GM12878 (cell line): ENCODE results near the gene EXOSC2. TPM values are rescaled to one million over a fixed set of nuclear protein-coding genes. Genes with fewer than 3 reads are reported as not detected.
A peak's percentile ranks its signal among the peaks of the same experiment; 100 is the strongest.

Experiments
- ATAC-seq: fragments of 200-7000 bp; cut with Tn5 transposase; 3 replicates; pipeline ENCODE4 v1.9.1; 2020; ENCODE audit warnings: mild to moderate bottlenecking, moderate library complexity
- BruUV-seq: library from RNA; stranded (reverse); fragments of 400-500 nt; replicated peaks from 2 replicates; lab custom pipeline; 2021; lab: Mats Ljungman, UMichigan
- CTCF ChIA-PET: fragments of 300-600 bp; sonication (Branson Sonifier 250); formaldehyde crosslinking; extraction: SDS; loops from one replicate; lab custom pipeline; 2021; ENCODE audit warnings: inconsistent platforms; lab: Yijun Ruan, JAX
- POLR2A ChIA-PET: fragments of 350-600 bp; formaldehyde crosslinking; extraction: SDS; loops from one replicate; lab custom pipeline; 2021; ENCODE audit warnings: inconsistent platforms; lab: Charles Lee
- RAD21 ChIA-PET: fragments of 300-600 bp; sonication (Branson Sonifier 250); formaldehyde crosslinking; loops from one replicate; lab custom pipeline; 2023; ENCODE audit warnings: antibody characterized with exemption; ENCODE audit not compliant: unreplicated experiment; lab: Charles Lee
- SMC1A ChIA-PET: fragments of 300-600 bp; sonication (Branson Sonifier 250); formaldehyde crosslinking; loops from one replicate; lab custom pipeline; 2023; ENCODE audit not compliant: unreplicated experiment, uncharacterized antibody; lab: Charles Lee
- DNase-seq: peaks from one replicate; pipeline ENCODE4 v3.0.0-alpha.2; 2011; ENCODE audit warnings: low read depth, low spot score
- FAIRE-seq: peaks from 3 replicates; lab custom pipeline; 2011; peaks lifted over from hg19 to GRCh38; lab: Jason Lieb, UNC
- H2AFZ ChIP-seq: 2 replicates; pipeline ENCODE4 v1.6.0; 2011; ENCODE audit warnings: low read depth, low read length, control low read depth; ENCODE audit not compliant: control insufficient read depth
- H3K27ac ChIP-seq: 2 replicates; pipeline ENCODE4 v1.5.1; 2011; ENCODE audit warnings: control low read depth; ENCODE audit not compliant: control insufficient read depth, insufficient read depth
- H3K27me3 ChIP-seq, 2 experiments: replicated peaks in 1 of 2; 2 replicates each; pipeline versions ENCODE4 v1.6.0 to v1.6.1; 2011; ENCODE audit warnings: low read length in 1 of 2; ENCODE audit not compliant: control insufficient read depth in 2 of 2, insufficient read depth in 2 of 2
- H3K36me3 ChIP-seq, 2 experiments: 2 replicates each; pipeline ENCODE4 v1.5.1; 2011; ENCODE audit warnings: low read length in 1 of 2; ENCODE audit not compliant: control insufficient read depth in 2 of 2, insufficient read depth in 2 of 2
- H3K4me1 ChIP-seq: 2 replicates; pipeline ENCODE4 v1.6.1; 2011; ENCODE audit warnings: mild to moderate bottlenecking, low read length, moderate library complexity, mixed read lengths; ENCODE audit not compliant: control insufficient read depth, insufficient read depth
- H3K4me2 ChIP-seq: 2 replicates; pipeline ENCODE4 v1.6.0; 2011; ENCODE audit warnings: control low read depth; ENCODE audit not compliant: control insufficient read depth, insufficient read depth
- H3K4me3 ChIP-seq: fragments of 200-600 bp; sonication (generic); 2 replicates; pipeline ENCODE4 v1.5.1; 2016
- H3K79me2 ChIP-seq: 2 replicates; pipeline ENCODE4 v1.6.0; 2011; ENCODE audit warnings: low read length; ENCODE audit not compliant: control insufficient read depth, insufficient read depth
- H3K9ac ChIP-seq: 2 replicates; pipeline ENCODE4 v1.8.0; 2011; ENCODE audit warnings: low read length, control low read depth, mixed read lengths; ENCODE audit not compliant: control insufficient read depth, insufficient read depth
- H3K9me3 ChIP-seq: replicated peaks from 3 replicates; pipeline ENCODE4 v1.5.1; 2011; ENCODE audit warnings: mild to moderate bottlenecking, low read length; ENCODE audit not compliant: control insufficient read depth, insufficient read depth
- H4K20me1 ChIP-seq: 2 replicates; pipeline ENCODE4 v1.6.0; 2011; ENCODE audit not compliant: control insufficient read depth, insufficient read depth
- BHLHE40 ChIP-seq, 2 experiments: fragments of 450-650 bp in 1 of 2; IDR thresholded peaks; 2 replicates each; pipeline ENCODE4 v1.6.1; 2011 to 2017; ENCODE audit warnings: low read depth in 2 of 2, borderline replicate concordance in 1 of 2, improper control_type of control experiment in 1 of 2, low read length in 1 of 2, mild to moderate bottlenecking in 1 of 2
- CBFB ChIP-seq: IDR thresholded peaks from 2 replicates; pipeline ENCODE4 v1.6.1; 2016; ENCODE audit warnings: antibody characterized with exemption, low read depth
- E2F4 ChIP-seq: IDR thresholded peaks from 2 replicates; pipeline ENCODE4 v1.6.1; 2012; ENCODE audit warnings: low read depth, low read length, improper control_type of control experiment
- IKZF1 ChIP-seq: fragments of 450-650 bp; conservative IDR thresholded peaks from 2 replicates; pipeline ENCODE4 v1.6.1; 2017; ENCODE audit warnings: antibody characterized with exemption, mild to moderate bottlenecking
- MEF2A ChIP-seq: IDR thresholded peaks from 2 replicates; pipeline ENCODE4 v1.6.1; 2011; ENCODE audit warnings: low read depth, mild to moderate bottlenecking, low read length, moderate library complexity; ENCODE audit not compliant: insufficient read depth
- NRF1 ChIP-seq: conservative IDR thresholded peaks from 2 replicates; pipeline ENCODE4 v1.6.1; 2011; ENCODE audit warnings: mild to moderate bottlenecking, low read depth, low read length, improper control_type of control experiment
- PAX8 ChIP-seq: fragments of 450-650 bp; IDR thresholded peaks from 2 replicates; pipeline ENCODE4 v1.6.1; 2017; ENCODE audit warnings: mild to moderate bottlenecking, moderate library complexity
- ZBTB4 ChIP-seq: fragments of 450-650 bp; formaldehyde crosslinking; IDR thresholded peaks from 2 replicates; pipeline ENCODE4 v1.4.0; 2022; ENCODE audit warnings: mild to moderate bottlenecking, moderate library complexity
- WGBS: methylation state at CpG from one replicate; pipeline ENCODE4 v1.1.6; 2016; ENCODE audit warnings: low lambda C conversion rate; ENCODE audit not compliant: insufficient replicate concordance, insufficient coverage; ENCODE audit errors: missing lambda C conversion rate; 5-methylcytosine and 5-hydroxymethylcytosine counted together
- in situ Hi-C: fragments of 300-500 bp; cut with MboI; formaldehyde crosslinking; loops from 9 replicates; pipeline ENCODE4 v1.14.3; 2018; ENCODE audit warnings: mixed read lengths
- intact Hi-C: fragments of 100-400 bp; cut with micrococcal nuclease; formaldehyde crosslinking; loops from one replicate; pipeline ENCODE4 v1.14.2; 2022; ENCODE audit not compliant: unreplicated experiment
- polyA plus RNA-seq, 11 experiments: library from polyadenylated mRNA; depleted of rRNA in 4 of 11; unstranded in 6 of 11; stranded (reverse) in 5 of 11; fragments of >200 nt; fragmentation: Nextera tagmentation in 4 of 11; fragmentation: Illumina TruSeq in 1 of 11; extraction: Ambion mirVana in 4 of 11; extraction: Trizol in 1 of 11; gene quantifications; 1 replicate in 1 of 11; 2 replicates in 10 of 11; pipeline versions ENCODE4 v1.2.1 to v1.2.3, GENCODE V29; 2011 to 2016; ENCODE audit warnings: inconsistent platforms in 2 of 11, missing spikeins in 2 of 11, low read depth in 1 of 11
- total RNA-seq, 4 experiments: library from RNA; depleted of rRNA in 3 of 4; stranded (reverse); fragments of >200 nt in 3 of 4; fragmentation: Illumina TruSeq in 1 of 4; extraction: Trizol in 1 of 4; gene quantifications; 2 replicates each; pipeline versions ENCODE4 v1.2.1 to v1.2.3, GENCODE V29; 2013 to 2021

The EXOSC2 gene
- total and polyA plus RNA-seq, 10 of the 15 experiments (the other 5 are each of a cell fraction or from before 2014, with no cell fraction given): 26.3 to 55.0 (median 48.0) TPM

- peaks cover 7% of the 10 kb centered on the region for H3K4me1 ChIP-seq
- no peaks in the 10 kb centered on the region for H3K36me3 ChIP-seq
- ChIA-PET CTCF (interaction anchor here (2.3 to 6.5 kb wide), 3 partner anchors 12 to 219 kb away, joined by 18 to 111 read pairs (median 27); partner anchors contain the start of gene EXOSC2), RAD21 (no interaction called here), SMC1A (interaction anchor here (1.3 kb wide), 1 partner anchor 218 kb away, joined by 7 read pairs; no protein-coding TSS in a partner anchor)
- FAIRE-seq (peak; percentile 41), ATAC-seq (peak; percentile 64), DNase-seq (no peak)
- H3K9ac ChIP-seq: no peak overlapping the region
- 6% methylated on average over 55 of the region's 116 CpGs for WGBS
- H4K20me1 ChIP-seq: no peaks in the 10 kb centered on the region
- in situ Hi-C loops (loop anchor here (10.0 kb wide), 1 partner anchor 226 kb away; no protein-coding TSS in a partner anchor), intact Hi-C loops (no loop called here)
- no peaks in the 10 kb centered on the region; the same call in 1 of the 3 replicates for H3K9me3 ChIP-seq
- H3K79me2 ChIP-seq: no peaks in the 10 kb centered on the region
- peaks cover 0 to 5% of the 10 kb centered on the region in 2 experiments; a peak in 3 of 4 replicates for H3K27me3 ChIP-seq
- H3K27ac ChIP-seq: no peak overlapping the region
- peak overlapping the region; percentile 77 for H3K4me2 ChIP-seq
- H3K4me3 ChIP-seq: peak overlapping the region; percentile 72; the same call in 1 of the 2 replicates
- TF ChIP-seq CBFB: no peak
- TF ChIP-seq BHLHE40 (IDR thresholded peaks at IDR 0.05; ENCODE audit: borderline replicate concordance in 1 of 2, low read depth in 2 of 2, low read length in 1 of 2): peak in 1 of 2 experiments; percentile 62; a peak in 2 of 4 replicates
- TF ChIP-seq NRF1: peak; percentile 48
- TF ChIP-seq ZBTB4 (CRISPR knock-in tag): no peak
- TF ChIP-seq IKZF1: peak; percentile 41; the same call in 1 of the 2 replicates
- no peak for TF ChIP-seq PAX8
- no peak for TF ChIP-seq MEF2A
- TF ChIP-seq E2F4: no peak
- TF ChIP-seq, all 136 proteins: peak for 3
- POLR2A ChIA-PET: interaction anchor here (2.1 kb wide), 1 partner anchor 12 kb away, joined by 6 read pairs; the partner anchor contains the start of gene EXOSC2
- BruUV-seq: no TSS peak
- peak overlapping the region; percentile 45 for H2AFZ ChIP-seq
Measured at GRCh38 chr9:130680836-130681768, 12.5 kb upstream of the EXOSC2 start.
